GM21619 (cell line): Measurements from ENCODE around the gene HOXA10.

Source experiments
- ATAC-seq: cut with Tn5 transposase; IDR thresholded peaks from one replicate; pipeline ENCODE4 v1.9.1; 2021; ENCODE audit not compliant: unreplicated experiment

The HOXA10 gene

GRCh38 chr7:27180431-27181420 is 6.6 kb upstream of the HOXA10 start:
- ATAC-seq = no peak

- ATAC-seq = no peak
Observed at GRCh38 chr7:27179503-27180430, 5.6 kb upstream of the HOXA10 start.

- no peak for ATAC-seq
Observed at GRCh38 chr7:27179030-27179429, 4.9 kb upstream of the HOXA10 start.

GRCh38 chr7:27178366-27178765 is 4.2 kb upstream of the HOXA10 start:
- no peak for ATAC-seq

- no peak for ATAC-seq
Observed at GRCh38 chr7:27177795-27178320, 3.7 kb upstream of the HOXA10 start.

- ATAC-seq = no peak
Observed at GRCh38 chr7:27176962-27177794, 3.1 kb upstream of the HOXA10 start.

GRCh38 chr7:27176524-27176845 is 2.4 kb upstream of the HOXA10 start:
- ATAC-seq = no peak

- ATAC-seq = no peak
Observed at GRCh38 chr7:27175626-27176523, 1.8 kb upstream of the HOXA10 start.

GRCh38 chr7:27174874-27175625 is 930 bp upstream of the HOXA10 start:
- no peak for ATAC-seq

GRCh38 chr7:27173511-27173955 is 587 bp downstream of the HOXA10 start:
- ATAC-seq = no peak

GRCh38 chr7:27172823-27173510 is 1.2 kb downstream of the HOXA10 start:
- no peak for ATAC-seq

- ATAC-seq = no peak
Observed at GRCh38 chr7:27172315-27172774, 1.8 kb downstream of the HOXA10 start.

- no peak for ATAC-seq
Observed at GRCh38 chr7:27171637-27172314, 2.3 kb downstream of the HOXA10 start.

- ATAC-seq = no peak
Observed at GRCh38 chr7:27171325-27171636, 2.8 kb downstream of the HOXA10 start.

GRCh38 chr7:27170426-27171324 is 3.4 kb downstream of the HOXA10 start:
- no peak for ATAC-seq

- no peak for ATAC-seq
Observed at GRCh38 chr7:27169658-27170425, 4.3 kb downstream of the HOXA10 start.
